IPS-20b (cell line): ENCODE results near the gene ZFC3H1.
"Not testable (repeated sequence)": the region's sequence is repeated elsewhere in the genome, so short reads cannot be mapped to it uniquely, and the experiment has no call there.

Source experiments
- H3K27ac ChIP-seq: one replicate; pipeline ENCODE4 v1.5.1; 2013; ENCODE audit warnings: low read length
- H3K27me3 ChIP-seq: 2 replicates; pipeline ENCODE4 v1.6.1; 2013; ENCODE audit warnings: mild to moderate bottlenecking, low read length, inconsistent platforms; ENCODE audit not compliant: insufficient read depth
- H3K36me3 ChIP-seq: 2 replicates; pipeline ENCODE4 v1.6.1; 2013; ENCODE audit warnings: low read depth, mild to moderate bottlenecking, inconsistent platforms, low read length, moderate library complexity; ENCODE audit not compliant: insufficient read depth
- H3K4me1 ChIP-seq: 2 replicates; pipeline ENCODE4 v1.6.1; 2013; ENCODE audit warnings: mild to moderate bottlenecking, control low read depth, inconsistent platforms, low read length, moderate library complexity; ENCODE audit not compliant: insufficient read depth
- H3K4me3 ChIP-seq: 2 replicates; pipeline ENCODE4 v1.5.1; 2013; ENCODE audit warnings: mild to moderate bottlenecking, low read length, inconsistent platforms
- H3K9ac ChIP-seq: 2 replicates; pipeline ENCODE4 v1.6.1; 2013; ENCODE audit warnings: low read depth, mild to moderate bottlenecking, inconsistent platforms, low read length, moderate library complexity
- H3K9me3 ChIP-seq: 2 replicates; pipeline ENCODE4 v1.6.1; 2013; ENCODE audit warnings: mild to moderate bottlenecking, low read depth, low read length, inconsistent platforms; ENCODE audit not compliant: insufficient read depth

ZFC3H1 gene

GRCh38 chr12:71691504-71692129 lies 28.0 kb upstream of the ZFC3H1 start:
- Histone ChIP-seq H3K4me3 (no peak overlapping the region), H3K9me3 (no peaks in the 10 kb centered on the region), H3K9ac (no peak overlapping the region), H3K36me3 (no peaks in the 10 kb centered on the region; the same call in 1 of the 2 replicates), H3K27ac (no peak overlapping the region), H3K4me1 (no peaks in the 10 kb centered on the region), H3K27me3 (no peaks in the 10 kb centered on the region)

- H3K27ac ChIP-seq: no peak overlapping the region
- no peaks in the 10 kb centered on the region for H3K4me1 ChIP-seq
- no peak overlapping the region for H3K4me3 ChIP-seq
- H3K9me3 ChIP-seq: no peaks in the 10 kb centered on the region
- no peak overlapping the region for H3K9ac ChIP-seq
- no peaks in the 10 kb centered on the region for H3K36me3 ChIP-seq
- H3K27me3 ChIP-seq: no peaks in the 10 kb centered on the region
These were observed 25.4 kb upstream of the ZFC3H1 start for GRCh38 chr12:71688961-71689570.

- H3K27ac ChIP-seq, H3K4me1 ChIP-seq, H3K36me3 ChIP-seq, H3K9me3 ChIP-seq, H3K27me3 ChIP-seq, H3K9ac ChIP-seq: not testable (repeated sequence)
- H3K4me3 ChIP-seq: peak overlapping the region; percentile 86
These were observed 23.5 kb upstream of the ZFC3H1 start for GRCh38 chr12:71687172-71687571.

- peak overlapping the region; percentile 39 for H3K27ac ChIP-seq
- peak overlapping the region; percentile 86; the same call in 1 of the 2 replicates for H3K9ac ChIP-seq
- no peaks in the 10 kb centered on the region for H3K27me3 ChIP-seq
- H3K9me3 ChIP-seq: no peaks in the 10 kb centered on the region
- no peaks in the 10 kb centered on the region for H3K4me1 ChIP-seq
- H3K4me3 ChIP-seq: peak overlapping the region; percentile 86
- H3K36me3 ChIP-seq: no peaks in the 10 kb centered on the region
These were observed 23.0 kb upstream of the ZFC3H1 start for GRCh38 chr12:71686658-71687025.

GRCh38 chr12:71685914-71686657 lies 22.4 kb upstream of the ZFC3H1 start, which contains the start of gene TMEM19:
Gene TMEM19, plus strand, starts transcription at chr12:71686082. Its CDS starts 599 bp downstream, at chr12:71686681.
- Histone ChIP-seq H3K9me3 (no peaks in the 10 kb centered on the region), H3K4me3 (peak within 1 kb of the TSS; percentile 86), H3K4me1 (no peaks in the 10 kb centered on the region), H3K36me3 (no peaks in the 10 kb centered on the region), H3K27ac (peak within 1 kb of the TSS; percentile 39), H3K27me3 (no peaks in the 10 kb centered on the region), H3K9ac (peak within 1 kb of the TSS; percentile 86)

- Histone ChIP-seq H3K36me3 (no peaks in the 10 kb centered on the region), H3K9ac (peak overlapping the region; percentile 86), H3K27me3 (no peaks in the 10 kb centered on the region), H3K9me3 (no peaks in the 10 kb centered on the region), H3K4me3 (peak overlapping the region; percentile 86), H3K4me1 (no peaks in the 10 kb centered on the region), H3K27ac (no peak overlapping the region)
These were observed 21.8 kb upstream of the ZFC3H1 start for GRCh38 chr12:71685312-71685906.

GRCh38 chr12:71684081-71684480 lies 20.4 kb upstream of the ZFC3H1 start:
- Histone ChIP-seq H3K9me3 (no peaks in the 10 kb centered on the region), H3K4me1 (no peaks in the 10 kb centered on the region), H3K27me3 (no peaks in the 10 kb centered on the region), H3K27ac (no peak overlapping the region), H3K9ac (no peak overlapping the region), H3K4me3 (no peak overlapping the region), H3K36me3 (no peaks in the 10 kb centered on the region)

- H3K9me3 ChIP-seq: no peaks in the 10 kb centered on the region
- no peak overlapping the region for H3K9ac ChIP-seq
- H3K27ac ChIP-seq: no peak overlapping the region
- no peaks in the 10 kb centered on the region for H3K4me1 ChIP-seq
- no peaks in the 10 kb centered on the region for H3K36me3 ChIP-seq
- no peaks in the 10 kb centered on the region for H3K27me3 ChIP-seq
- no peak overlapping the region for H3K4me3 ChIP-seq
These were observed 20.0 kb upstream of the ZFC3H1 start for GRCh38 chr12:71683633-71684032.

- H3K27me3 ChIP-seq: no peaks in the 10 kb centered on the region
- H3K4me1 ChIP-seq: no peaks in the 10 kb centered on the region
- H3K36me3 ChIP-seq: no peaks in the 10 kb centered on the region
These were observed 18.8 kb upstream of the ZFC3H1 start for GRCh38 chr12:71682466-71682865.

GRCh38 chr12:71671816-71672215 lies 8.2 kb upstream of the ZFC3H1 start:
- Histone ChIP-seq H3K9ac (no peak overlapping the region), H3K27ac (no peak overlapping the region), H3K27me3 (no peaks in the 10 kb centered on the region), H3K9me3 (no peaks in the 10 kb centered on the region), H3K4me3 (no peak overlapping the region), H3K36me3 (no peaks in the 10 kb centered on the region), H3K4me1 (no peaks in the 10 kb centered on the region)

More at GRCh38 chr12:71682466-71682865, 18.8 kb upstream of the ZFC3H1 start:
- Histone ChIP-seq H3K9me3 (no peaks in the 10 kb centered on the region), H3K4me3 (no peak overlapping the region), H3K9ac (no peak overlapping the region), H3K27ac (no peak overlapping the region)

GRCh38 chr12:71671311-71671710 lies 7.7 kb upstream of the ZFC3H1 start:
- H3K36me3 ChIP-seq: no peaks in the 10 kb centered on the region
- H3K4me3 ChIP-seq: no peak overlapping the region
- H3K9me3 ChIP-seq: no peaks in the 10 kb centered on the region
- H3K27ac ChIP-seq: no peak overlapping the region
- H3K4me1 ChIP-seq: no peaks in the 10 kb centered on the region
- no peaks in the 10 kb centered on the region for H3K27me3 ChIP-seq
- no peak overlapping the region for H3K9ac ChIP-seq
